Transverse colon (tissue), 3 donors: Measurements from ENCODE around the gene UBE2E2.

Experiments used
- CTCF ChIP-seq, 5 experiments: fragments of 200-600 bp in 3 of 5; fragments of 450-650 bp in 2 of 5; sonication (generic) in 3 of 5; IDR thresholded peaks; 1 replicate in 2 of 5; 2 replicates in 3 of 5; pipeline ENCODE4 v1.5.1; 2016 to 2017; ENCODE audit warnings: antibody characterized with exemption in 5 of 5, inconsistent platforms in 3 of 5, mild to moderate bottlenecking in 2 of 5, moderate library complexity in 1 of 5
- POLR2A ChIP-seq: fragments of 450-650 bp; IDR thresholded peaks from one replicate; pipeline ENCODE4 v1.6.1; 2016; ENCODE audit warnings: antibody characterized with exemption, mild to moderate bottlenecking, moderate library complexity

GRCh38 chr3:23174426-23175039 lies 28.6 kb upstream of the UBE2E2 start:
- TF ChIP-seq POLR2A (no peak), CTCF (IDR thresholded peaks at IDR 0.05) (no peak)
